HG03064 (cell line): ENCODE measurements around the gene SNAPC5.
"Not testable (repeated sequence)": the region's sequence is repeated elsewhere in the genome, so short reads cannot be mapped to it uniquely, and the experiment has no call there.

Experiments
- ATAC-seq: cut with Tn5 transposase; IDR thresholded peaks from one replicate; pipeline ENCODE4 v1.9.1; 2021; ENCODE audit warnings: low read depth; ENCODE audit not compliant: unreplicated experiment

SNAPC5 gene

DNA sequence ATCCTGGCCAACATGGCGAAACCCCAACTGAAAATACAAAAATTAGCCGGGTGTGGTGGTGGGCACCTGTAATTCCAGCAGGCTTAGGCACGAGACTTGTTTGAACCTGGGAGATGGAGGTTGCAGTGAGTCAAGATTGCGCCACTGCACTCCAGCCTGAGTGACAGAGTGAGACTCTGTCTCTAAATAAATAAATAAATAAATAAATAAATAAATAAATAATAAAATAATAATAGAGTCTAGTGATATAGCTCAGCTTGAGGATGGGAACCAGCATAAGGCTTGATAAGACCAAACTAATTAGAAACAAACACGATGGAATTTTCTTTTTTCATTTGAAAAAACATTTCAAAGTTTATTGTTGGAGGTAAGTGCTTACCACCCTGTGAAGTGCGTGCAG is 36.3 kb downstream of the SNAPC5 start:
- ATAC-seq: not testable (repeated sequence)

DNA sequence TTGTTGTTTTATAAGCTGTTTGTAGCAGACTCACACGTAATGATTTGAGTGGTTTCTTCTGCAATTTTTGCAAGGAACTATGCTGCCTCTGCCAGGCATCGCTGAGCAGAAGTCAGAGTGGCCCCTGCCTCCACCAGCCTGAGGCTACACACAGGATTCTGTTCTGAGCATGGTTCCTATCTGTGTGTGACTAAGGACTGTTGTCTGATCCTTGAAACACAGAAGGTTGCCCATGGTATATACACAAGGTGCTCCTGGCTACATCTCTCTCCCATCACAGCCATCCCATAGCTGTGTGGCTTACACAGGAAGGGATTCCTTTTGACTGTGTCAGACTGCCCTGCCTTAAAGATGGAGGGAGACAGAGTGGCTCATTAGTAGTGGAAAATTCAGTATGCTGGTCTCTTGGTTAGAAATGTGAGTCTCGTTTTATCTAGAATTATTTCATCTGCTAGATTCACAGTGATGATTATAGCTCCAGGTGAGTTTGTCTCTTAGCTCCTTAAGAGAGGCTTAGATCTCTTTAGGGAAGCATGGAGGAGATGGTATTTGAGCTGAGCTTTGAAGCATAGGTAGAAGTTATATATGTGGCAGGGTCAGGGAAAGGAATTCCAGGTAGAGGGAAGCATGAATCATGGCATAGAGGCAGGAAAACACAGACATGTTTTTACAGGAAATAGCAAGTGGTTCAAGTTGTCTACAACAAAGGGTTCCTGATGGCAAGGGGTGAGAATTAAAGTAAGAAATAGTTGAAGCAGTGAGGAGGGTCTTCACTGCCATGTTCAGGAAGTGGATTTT is 37.5 kb downstream of the SNAPC5 start:
- ATAC-seq: no peak

DNA sequence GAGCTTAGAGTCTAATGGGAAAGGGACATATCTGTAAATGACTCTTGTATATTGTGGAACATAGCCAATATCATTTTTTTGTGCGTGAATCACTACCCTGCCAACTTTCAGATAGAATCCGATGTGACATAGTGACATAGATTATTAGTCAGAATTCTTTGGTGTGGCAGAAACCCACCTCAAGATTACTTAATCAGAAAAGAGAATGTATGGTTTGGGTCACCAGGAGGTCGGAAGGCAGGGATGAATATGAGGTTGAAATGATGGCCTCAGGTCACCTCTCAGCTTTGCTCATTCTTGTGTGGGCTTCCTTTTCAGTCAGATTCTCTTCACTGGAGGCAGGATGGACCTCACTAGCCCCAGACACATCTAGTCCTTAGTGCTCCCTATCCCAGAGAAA is 41.4 kb downstream of the SNAPC5 start:
- ATAC-seq: no peak

DNA sequence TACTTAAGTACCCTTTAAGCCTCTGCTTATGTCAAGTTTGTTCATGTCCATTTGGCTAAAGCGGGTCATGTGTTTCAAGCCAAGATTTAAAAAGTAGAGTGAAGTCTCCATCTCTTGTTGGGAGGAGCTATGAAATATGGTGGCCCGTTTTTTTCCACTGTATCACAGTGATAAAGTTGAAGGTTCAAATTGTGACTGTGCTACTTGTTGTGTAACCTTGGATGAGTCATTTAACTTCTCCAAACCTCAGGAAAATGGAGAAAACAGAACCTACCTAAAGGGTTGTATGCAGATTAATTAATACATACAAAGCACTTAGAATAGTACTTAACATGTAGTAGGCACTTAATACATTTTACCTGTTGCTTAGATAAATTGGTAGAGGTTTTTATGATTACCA is 43.4 kb downstream of the SNAPC5 start:
- no peak for ATAC-seq

DNA sequence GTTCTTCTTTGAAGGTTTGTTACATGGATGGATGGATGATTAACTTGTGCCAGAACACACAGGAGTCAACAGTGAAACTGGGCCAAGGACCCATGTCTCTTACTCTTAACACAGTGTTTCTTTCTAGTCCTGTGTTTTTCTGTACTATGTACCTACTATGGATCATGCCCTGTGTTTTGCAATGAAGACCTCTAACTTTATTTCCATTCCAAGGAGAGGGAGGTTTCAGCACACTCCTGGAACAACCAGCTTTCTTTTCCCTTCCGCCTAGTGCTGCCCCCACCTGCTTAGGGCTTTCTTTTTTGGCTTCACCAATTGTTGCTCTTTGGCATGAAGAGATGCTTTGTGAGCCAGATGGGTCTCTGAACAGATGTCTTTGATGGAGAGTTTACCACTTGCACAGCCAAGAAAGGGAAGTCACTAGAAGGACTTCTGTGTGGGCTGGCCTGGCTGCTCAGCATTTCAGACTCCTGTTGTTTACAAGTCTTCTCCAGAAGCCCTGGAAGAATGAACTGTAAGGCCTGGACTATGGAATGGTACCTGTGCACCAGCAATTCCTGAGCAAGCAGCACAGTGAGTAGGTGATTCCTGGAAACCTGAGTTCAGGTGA is 44.5 kb downstream of the SNAPC5 start:
- ATAC-seq: no peak

DNA sequence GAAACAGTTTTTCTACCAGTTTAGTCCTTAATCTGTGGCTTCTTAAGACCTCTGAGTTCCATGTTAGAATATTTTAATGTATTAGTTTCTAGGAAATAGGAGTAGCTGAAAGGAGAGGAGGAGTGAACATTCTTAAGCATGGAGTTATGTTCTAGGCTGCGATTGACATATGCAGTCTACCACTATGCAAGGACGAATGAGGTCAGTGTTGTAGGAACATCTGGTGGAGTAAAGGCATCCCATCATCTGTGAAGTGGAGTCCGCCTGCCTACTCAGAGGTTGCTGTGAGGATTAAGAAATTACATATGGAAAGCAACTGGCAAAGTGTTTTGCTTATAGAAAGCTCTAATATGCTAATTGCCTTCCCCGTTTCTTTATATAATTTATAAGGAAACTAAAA is 45.1 kb downstream of the SNAPC5 start:
- no peak for ATAC-seq
